HG03060 (cell line): Measurements from ENCODE around the gene IFNA2.
"Not testable (repeated sequence)": the region's sequence is repeated elsewhere in the genome, so short reads cannot be mapped to it uniquely, and the experiment has no call there.

Experiments
- ATAC-seq: cut with Tn5 transposase; IDR thresholded peaks from one replicate; pipeline ENCODE4 v1.9.1; 2021; ENCODE audit warnings: low read depth, moderate number of reproducible peaks; ENCODE audit not compliant: unreplicated experiment

The IFNA2 gene

DNA sequence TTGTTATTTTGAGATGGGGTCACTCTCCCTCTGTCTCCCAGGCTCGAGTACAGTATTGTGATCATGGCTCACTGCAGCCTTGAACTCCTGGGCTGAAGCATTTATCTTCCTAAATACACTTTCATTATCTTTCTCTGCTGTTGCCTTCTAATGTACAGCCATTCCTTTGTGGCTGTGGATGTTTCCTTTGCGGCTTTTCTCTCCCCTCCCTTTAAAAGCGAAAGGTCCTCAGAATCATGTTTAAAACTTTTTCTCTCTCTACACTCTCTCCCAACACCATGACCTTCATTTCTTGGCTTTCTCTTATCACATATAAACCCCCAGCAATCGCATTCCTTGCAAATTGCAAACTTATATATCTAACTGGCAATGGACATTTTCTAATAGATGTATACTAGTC, 1.6 kb downstream of the IFNA2 start:
- ATAC-seq: no peak

DNA sequence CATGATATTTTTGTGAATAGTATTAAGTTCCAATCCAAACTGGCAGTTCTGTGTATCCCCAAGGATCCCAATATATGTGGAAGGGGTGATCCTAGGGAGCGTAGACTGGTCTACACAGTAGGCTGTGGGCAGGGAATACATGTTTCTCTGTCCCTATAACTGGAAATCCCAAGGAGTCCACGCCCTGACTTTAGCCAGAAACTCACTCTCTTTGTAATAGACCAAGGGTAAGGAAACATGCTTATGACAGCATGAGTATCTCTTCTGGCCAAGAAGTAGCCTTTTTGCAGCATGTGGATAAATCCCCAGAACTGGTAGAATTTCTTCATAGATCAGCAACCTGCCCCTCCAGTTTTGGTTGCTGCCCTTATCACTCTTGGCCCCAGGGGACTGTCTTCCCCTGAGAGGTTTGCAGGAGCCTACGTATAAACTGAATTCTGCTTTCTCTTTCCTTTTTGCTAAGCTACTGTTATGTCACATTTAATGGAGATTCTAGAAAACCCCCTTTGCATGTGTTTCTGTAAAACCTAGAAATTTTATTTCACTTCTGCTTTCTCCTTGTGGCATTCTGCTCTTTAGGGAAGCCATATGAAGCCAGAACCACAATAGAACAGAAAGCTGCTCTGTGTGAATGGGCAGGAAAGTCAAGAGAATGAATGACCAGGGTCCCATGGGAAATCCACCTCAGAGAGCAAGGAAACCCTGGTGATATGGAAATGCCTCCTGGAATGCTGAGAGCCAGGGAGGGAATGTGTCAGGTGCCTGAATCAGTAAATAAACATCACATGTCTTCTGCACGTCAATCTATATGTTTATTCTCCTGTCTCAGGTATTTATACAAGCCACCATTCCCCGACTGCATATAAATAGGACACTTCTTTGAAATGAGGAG, 3.5 kb downstream of the IFNA2 start:
- peak; percentile 99 for ATAC-seq

DNA sequence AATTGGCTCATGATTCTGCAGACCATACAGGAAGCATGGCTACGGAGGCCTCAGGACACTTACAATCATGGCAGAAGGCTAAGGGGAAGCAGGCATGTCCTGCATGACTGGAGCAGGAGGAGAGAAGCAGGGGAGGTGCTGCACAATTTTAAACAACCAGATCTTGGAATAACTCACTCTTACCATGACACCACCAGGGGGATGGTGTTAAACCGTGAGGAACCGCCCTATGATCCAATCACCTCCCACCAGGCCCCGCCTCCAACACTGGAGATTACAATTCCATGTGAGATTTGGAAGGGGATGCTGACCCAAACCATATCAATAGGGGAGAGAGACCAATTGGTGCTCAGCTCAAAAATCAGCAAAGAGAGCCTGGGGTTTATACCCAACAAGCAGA, 13.7 kb downstream of the IFNA2 start:
- ATAC-seq: not testable (repeated sequence)

DNA sequence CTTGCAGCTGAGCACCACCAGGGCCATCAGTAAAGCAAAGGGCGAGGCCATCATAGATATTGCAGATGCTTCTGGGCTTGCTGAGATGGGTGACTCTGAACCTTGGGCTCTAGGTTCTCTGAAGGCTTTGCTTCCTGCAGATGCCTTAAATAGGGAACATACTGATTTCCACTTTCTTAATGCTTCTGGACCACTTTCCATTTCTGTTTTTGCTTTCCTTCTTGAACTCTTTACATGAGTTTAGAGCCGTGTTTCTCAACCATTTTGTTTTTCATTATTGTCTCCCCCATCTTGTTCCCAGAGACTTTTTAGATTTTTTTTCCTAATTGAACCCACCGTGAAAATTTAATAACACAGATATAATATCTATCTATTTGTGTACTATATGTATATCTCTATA, 17.2 kb downstream of the IFNA2 start, which contains the start of gene IFNA13:
Gene IFNA13 (minus strand): TSS at position 101 of the 400 bp plus-strand sequence. CDS start 47 bp downstream, at position 54.
- no peak for ATAC-seq

DNA sequence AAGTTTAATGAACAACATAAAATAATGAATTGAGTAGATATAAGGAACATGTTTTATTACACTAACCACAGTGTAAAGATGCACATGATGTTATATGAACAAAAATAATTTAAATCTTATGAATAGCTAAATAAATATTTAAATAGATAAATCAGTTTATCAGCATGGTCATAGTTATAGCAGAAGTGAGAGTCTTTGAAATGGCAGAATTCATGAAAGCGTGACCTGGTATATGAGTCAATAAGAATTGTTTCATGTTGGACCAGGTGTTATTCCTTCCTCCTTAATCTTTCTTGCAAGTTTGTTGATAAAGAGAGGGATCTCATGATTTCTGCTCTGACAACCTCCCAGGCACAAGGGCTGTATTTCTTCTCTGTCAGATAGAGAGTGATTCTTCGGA, 18.0 kb downstream of the IFNA2 start:
- peak; percentile 82 for ATAC-seq

DNA sequence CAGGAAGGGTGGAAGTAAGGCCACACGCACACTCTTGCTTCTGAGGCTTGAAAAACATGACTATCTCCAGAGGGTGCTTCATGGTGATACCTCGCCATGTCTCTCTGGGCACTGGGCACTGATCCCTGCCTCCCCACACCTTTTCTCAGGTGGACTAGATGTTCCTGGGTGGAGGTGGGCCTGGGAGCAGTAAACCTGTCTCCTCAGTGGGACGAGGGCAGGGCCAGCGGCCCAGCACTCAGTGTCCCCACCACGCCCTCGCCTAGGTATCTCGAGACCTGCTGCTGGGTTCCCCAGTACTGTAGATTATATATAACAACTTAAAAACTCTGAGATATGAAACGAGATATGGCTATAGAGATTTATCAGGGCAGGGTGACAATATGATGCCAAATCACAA, 22.9 kb downstream of the IFNA2 start:
- no peak for ATAC-seq

DNA sequence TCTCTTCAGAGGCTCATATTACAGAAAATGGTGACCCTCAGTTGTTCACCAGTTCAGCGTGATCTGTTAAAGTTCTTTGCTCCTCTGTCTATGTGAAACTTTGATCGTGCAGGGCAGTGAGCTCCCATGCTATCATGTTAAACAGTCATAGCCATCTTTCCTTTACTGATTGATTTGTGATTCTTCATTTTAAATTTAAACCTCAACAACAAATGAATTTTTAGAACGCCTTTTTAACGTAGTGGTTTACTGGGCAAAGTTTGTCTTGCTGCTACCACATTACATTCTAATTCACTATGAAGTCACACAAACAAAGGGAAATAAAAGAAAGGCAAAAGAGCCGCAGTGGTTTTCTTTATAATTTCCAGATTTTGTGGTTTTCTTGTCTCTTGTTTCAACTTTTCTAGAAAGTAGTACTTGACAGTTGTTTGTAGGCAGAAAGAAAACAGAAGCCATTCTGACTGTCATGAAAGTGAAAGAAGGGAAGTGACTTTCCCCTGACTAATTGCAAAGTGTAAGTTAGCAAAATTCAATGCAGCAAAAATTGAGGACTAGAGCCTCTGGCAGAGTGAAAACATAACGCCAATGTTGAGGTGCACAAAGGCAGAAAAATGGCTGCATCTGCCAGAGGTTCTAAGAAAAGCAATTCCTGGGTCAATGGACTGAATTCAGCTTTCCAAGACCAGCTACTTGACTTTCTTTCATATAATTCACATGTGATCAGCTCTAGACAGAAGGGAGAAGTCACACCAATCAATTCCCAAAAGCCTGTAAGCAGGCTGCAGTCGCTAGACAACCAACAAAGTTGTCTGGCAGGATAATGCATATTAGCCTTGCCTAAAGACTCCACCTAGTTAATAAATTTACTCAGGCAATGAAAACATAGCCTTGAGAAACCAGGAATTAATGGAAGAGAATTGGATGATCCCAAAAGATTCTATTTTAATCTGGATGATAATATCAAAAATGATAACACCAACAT, 27.4 kb downstream of the IFNA2 start:
- peak; percentile 75 for ATAC-seq

DNA sequence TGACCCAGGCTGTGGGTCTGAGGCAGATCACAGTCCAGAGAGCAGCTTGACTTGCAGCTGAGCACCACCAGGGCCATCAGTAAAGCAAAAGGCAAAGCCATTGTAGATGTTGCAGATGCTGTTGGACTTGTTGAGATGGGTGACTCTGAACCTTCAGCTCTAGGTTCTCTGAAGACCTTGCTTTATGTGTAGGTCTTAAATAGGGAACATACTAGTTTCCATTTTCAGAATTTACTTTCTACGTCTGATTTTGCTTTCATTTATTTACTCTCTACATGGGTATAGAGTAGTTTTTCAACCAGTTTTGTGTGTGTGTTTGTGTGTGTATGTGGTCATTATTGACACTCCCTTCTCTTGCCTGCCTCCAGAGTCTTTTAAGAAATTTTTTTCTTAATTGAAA, 34.4 kb downstream of the IFNA2 start, which contains the start of gene IFNA6:
Gene IFNA6 (minus strand): TSS at position 101 of the 400 bp plus-strand sequence. CDS start 0 bp downstream, at position 101.
- ATAC-seq: no peak

DNA sequence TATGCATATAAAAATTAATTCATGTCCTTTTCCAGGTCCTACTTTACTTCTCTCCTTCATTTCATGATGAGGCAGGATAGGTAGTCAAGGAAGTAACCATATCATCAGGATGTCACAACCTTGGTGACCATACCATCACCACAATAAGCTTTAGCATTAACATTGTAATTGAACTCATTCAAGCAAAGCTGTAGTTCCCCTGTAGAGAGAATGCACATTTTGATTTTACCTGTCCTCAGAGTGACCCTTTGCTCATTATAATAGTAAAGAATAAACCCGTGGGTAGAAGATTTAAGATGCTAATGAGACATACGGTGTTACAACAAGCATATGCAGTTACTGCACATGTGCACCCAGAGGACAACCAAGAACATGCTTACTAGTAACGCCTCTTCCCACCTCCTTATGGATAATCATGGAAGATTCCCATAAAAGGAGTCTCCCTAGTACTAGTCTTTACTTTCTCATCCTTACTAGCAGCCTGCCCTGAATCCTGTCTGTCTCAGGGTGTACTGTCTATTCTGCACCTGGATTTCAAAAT, 36.7 kb downstream of the IFNA2 start:
- ATAC-seq: no peak

DNA sequence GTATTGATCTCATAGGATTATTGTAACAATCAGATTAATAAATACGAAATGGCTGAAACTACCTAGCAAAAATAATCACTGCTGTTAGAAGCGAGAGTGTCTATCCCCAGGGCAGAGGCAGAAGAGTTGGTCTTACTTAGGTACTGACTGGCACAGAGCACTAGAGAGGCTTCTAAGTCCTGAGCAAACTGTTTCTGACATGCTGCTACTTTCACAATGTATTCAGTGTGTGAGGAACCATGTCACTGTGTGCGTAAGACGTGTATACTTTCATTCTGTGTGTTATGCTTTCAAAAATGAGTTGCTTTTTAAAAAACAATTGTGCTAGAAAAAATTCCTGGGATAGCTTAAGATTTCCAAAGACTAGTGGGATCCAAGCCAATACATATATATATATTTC, 44.5 kb downstream of the IFNA2 start:
- no peak for ATAC-seq

DNA sequence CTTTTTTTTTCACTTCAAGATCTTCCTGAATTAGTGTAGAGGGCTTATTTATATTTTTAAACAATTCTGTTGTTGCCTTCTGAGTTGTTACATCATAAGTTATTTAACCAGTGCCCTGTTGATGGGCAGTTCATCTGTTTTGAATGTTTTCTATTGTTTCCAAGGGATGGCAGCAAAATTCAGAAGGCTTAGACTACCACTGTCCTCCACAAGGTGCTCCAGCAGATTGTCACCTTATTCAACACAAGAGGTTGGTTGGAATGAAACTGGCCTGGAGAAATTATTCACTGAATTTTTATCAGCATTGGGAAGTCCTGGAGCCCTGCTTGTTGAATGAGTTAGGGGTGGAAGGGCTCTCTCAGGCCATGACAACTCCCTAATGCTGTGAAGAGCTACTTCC, 48.7 kb downstream of the IFNA2 start:
- no peak for ATAC-seq

DNA sequence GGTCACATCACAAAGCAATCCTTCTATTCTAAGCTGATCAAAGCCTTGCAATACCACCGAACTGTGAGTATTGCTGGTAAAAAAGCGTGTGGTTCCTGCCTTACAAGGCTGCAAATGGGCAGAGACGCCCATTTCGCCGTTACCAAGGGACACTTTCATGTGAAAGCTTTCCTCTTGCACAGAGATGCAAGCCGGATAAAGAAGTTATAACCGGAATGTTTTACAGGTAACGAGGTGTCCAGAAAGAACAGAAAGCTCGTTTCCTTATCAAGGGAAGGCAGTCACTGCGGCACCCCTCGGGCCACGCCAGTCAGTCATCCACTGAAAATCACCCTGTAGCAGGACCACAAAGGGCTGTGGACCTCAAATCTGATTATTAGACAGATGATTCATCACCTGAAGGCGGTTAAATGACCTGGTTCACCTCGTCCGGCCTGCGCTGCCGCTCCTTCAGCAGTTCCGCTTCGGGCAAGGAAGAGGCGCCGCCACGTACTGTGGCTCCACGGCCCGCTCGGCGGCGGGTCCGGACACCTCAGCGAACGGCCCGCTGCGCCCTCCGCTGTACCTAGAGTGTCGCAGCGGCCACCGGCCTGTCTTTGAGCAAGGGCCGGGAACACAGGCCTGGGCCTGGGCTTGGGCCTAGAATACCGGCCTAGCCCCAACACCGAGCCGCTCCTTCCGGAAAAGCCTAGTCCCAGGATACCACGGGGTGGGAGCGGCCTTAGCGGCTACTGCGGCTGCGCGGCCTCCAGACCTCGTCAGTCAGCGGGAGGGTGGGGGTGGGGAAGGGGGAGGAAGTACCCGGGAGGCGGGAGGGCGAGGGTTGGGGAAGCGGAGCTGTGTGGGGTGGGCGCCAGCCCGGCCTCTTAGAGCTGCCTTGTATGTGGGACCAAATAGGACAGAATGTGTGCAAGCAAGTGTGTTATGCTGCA, 50.2 kb downstream of the IFNA2 start, which contains the start of gene KLHL9:
Gene KLHL9 (minus strand): TSS at position 704 of the 932 bp plus-strand sequence. CDS start 545 bp downstream, at position 159.
- peak; percentile 65 for ATAC-seq
